G401 (cell line): Measurements from ENCODE around the gene ARV1. TPM values are rescaled to one million over a fixed set of nuclear protein-coding genes. Genes with fewer than 3 reads are reported as not detected.
"Not testable (repeated sequence)": the region's sequence is repeated elsewhere in the genome, so short reads cannot be mapped to it uniquely, and the experiment has no call there.

ENCODE experiments used
- DNase-seq: peaks from one replicate; pipeline ENCODE4 v3.0.0-alpha.2; 2015; ENCODE audit warnings: low spot score
- in situ Hi-C: cut with HindIII; loops from 2 replicates; pipeline ENCODE4 v1.10.0; 2016; ENCODE audit warnings: low sequenced_read_pairs, mixed read lengths
- total RNA-seq: library from RNA; depleted of rRNA; stranded (reverse); fragments of >200 nt; shearing (Covaris generic); gene quantifications from 2 replicates; pipeline ENCODE4 v1.2.3, GENCODE V29; 2014

Gene ARV1
- total RNA-seq, 1 experiment from 2014 or later = 12.2 TPM

DNA sequence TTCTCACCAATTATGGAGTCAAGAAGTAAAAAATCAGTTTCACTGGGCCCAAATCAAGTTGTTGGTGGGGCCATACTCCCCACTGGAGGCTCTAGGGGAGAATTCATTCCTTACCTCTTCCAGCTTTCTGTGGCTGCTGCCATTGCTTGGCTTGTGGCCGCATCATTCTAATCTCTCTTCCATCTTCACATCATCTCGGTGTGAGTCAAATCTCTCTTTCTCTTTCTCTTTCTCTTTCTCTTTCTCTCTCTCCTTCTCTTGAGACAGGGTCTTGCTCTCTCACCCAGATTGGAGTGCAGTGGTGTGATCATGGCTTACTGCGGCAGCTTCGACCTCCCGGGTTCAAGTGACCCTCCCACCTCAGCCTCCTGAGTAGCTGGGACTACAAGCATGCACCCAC, 33.1 kb downstream of the ARV1 start:
- in situ Hi-C loops = no loop called here
- DNase-seq = no peak

DNA sequence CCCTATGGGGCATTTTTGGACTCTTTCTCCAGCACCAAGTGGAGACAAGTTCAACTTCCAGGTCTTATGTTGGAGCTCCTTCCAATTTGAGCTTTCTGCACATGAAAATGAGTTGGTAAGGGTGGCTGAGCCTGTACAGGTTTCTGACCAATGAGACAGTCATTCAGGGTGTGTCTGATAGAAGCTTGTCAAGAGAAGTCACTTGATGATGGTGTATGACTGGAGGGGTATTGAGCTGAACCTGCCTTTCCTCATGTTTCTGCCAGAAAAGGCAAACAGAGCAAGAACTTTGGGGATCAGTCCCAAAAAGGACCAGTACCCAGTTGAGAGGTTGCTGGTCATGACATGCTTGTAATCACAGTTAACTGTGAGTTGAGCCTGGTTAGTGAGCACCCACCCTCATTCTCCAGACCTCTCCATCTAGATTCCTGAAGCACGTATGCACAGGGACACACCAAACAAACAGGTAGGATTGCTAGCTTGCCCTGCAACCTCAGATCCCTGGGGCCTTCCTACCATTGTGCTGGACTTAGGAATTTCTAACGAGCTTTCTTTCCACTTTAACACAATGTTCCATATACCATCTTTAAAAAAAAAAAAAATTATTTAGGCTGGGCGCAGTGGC, 34.6 kb downstream of the ARV1 start:
- in situ Hi-C loops = no loop called here
- DNase-seq = no peak

DNA sequence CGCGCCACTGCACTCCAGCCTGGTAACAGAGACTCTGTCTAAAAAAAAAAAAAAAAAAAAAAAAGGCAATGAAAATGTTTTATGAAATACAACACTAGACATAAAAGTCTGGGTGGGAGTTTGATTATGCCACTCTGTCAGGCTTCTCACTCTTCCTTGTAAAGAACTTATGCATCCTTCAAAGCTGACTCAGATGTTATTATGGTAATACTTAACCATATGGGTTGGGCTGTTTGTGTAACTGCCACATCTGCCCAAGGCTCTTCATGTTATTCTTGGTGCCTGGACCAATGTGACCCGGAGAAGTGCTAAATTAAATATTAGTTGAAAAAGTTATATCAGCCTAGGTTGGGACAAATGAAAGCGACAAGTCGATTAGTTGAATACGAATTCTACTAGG, 37.3 kb downstream of the ARV1 start:
- DNase-seq = no peak
- in situ Hi-C loops = no loop called here

DNA sequence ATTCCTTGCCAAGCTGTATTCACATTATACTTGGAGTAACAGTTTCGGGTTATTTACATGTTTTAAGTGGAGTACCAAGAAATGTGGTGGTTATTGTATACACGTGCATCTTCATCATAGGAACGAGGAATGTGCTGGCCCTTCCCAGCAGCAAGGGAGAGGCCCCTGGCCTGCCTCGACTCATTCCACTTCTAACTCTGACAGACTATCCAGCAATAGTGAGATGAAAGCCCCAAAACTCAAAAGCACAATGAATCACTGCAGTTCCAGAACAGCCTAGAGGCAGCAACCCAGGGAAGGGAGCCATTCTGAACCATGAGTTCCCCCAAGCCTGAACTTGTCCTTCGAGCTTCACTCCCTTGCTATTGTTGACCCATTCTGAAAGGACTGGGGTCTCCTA, 38.1 kb downstream of the ARV1 start:
- no peak for DNase-seq
- in situ Hi-C loops = no loop called here

DNA sequence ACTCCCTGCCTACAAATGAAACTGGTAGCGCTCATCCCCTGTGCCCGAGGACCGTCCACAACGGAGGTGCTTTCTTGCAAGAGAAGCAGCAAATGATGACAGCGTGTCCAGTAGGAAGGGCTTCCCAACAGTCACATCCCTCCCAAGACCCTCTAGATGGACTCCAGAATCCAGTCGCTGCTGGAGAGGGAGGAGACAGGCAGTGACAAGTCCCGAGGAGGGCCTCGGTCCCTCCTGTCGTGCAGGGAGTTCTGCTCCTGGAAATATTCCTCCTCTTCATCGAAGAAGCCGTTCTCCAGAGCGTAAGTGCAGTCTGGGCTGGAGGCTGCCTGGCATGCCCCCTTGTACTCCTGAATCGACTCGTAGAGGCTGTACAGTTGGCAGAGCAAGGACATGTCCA, 40.8 kb downstream of the ARV1 start:
- DNase-seq = no peak
- in situ Hi-C loops = no loop called here

DNA sequence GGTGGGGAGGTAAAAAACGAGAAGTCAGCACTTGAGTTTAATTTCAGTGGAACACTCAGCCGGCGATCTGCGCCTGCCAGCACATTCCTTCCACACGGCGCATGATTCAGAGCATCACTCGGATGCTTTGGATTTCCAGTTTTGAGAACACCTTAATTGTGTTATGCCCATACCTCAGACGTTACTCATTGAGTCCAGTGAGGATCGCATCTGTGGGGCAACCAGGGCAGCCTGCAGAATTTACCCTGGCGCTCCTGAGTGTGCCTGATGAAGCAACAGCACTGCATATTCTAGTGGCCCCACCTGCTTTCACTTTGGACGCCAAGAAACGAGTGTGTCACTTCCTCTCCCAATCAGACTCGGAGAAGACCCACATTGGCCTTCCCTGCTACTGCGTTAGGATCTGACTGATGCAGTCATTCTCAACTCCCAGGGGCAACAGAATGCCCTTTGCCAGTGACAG, 41.3 kb downstream of the ARV1 start:
- in situ Hi-C loops = no loop called here

DNA sequence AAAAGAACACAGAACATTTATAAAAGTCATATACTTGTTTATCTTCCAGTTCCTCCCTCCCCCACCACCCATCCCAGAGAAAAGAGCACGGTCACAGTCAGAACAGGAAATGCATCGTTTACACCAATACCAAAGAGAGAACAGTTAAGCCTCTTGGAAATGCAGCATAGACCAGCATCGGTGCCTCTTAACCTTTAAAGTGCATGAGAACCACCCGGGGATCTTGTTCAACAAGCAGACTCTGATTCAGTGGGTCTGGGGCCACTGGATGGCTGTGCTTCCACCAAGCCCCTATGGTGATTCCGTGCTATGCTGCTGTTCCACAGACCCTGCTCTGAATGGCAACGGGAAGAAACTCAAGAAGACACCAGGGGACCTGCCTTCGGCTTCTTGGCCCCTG, 41.9 kb downstream of the ARV1 start:
- in situ Hi-C loops = no loop called here
- DNase-seq = no peak

More for the DNA sequence above, 41.3 kb downstream of the ARV1 start:
- no peak for DNase-seq

DNA sequence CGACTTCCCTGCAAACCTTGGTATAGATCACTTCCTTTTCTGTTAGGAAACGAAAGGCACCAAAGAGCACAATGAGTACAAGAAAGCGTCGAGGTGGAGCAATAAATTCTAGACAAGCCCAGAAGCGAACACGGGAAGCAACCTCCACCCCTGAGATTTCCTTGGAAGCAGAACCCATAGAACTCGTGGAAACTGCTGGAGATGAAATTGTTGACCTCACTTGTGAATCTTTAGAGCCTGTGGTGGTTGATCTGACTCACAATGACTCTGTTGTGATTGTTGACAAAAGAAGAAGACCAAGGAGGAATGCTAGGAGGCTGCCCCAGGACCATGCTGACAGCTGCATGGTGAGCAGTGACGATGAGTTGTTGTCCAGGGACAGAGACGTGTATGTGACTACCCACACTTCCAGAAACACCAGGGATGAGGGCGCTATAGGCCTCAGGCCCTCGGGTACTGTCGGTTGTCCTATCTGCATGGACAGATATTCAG, 42.7 kb downstream of the ARV1 start:
- in situ Hi-C loops = no loop called here

DNA sequence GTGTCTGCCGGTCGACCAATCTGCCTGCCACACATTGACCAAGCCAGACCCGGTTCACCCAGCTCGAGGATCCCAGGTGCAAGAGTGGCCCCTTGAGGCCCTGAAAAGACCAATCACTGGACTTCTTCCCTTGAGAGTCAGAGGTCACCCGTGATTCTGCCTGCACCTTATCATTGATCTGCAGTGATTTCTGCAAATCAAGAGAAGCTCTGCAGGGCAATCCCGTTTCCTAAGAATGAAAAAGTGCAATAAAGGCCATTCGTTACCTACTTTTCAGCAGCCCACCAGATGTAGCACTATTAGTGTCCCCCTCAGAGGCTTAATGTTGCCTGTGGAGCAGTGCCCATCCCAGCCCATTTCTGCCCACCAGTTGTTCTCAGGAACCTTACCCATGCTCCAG, 43.6 kb downstream of the ARV1 start:
- DNase-seq, in situ Hi-C loops: not testable (repeated sequence)

More for the DNA sequence above, 42.7 kb downstream of the ARV1 start:
- no peak for DNase-seq

DNA sequence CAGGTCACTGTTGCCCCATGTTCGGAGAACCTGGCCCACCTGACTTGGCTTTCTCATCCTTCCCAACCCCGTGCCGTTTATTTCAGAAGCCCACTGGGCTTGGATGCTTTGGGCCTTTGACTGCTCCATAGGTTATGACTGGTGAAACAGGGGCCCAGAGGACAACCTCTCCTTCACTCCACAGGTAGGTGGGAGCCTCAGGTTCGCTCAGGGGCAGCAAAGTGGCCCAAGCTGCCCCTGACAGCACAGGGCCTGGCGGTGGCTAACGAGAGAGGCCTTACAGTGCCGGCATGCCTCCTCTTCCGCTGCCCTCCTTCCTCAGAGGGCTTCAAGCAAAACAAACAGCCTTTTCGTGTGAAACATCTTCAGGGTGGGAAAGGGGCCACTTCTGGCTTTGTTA, 44.3 kb downstream of the ARV1 start:
- DNase-seq = no peak
- in situ Hi-C loops = no loop called here

DNA sequence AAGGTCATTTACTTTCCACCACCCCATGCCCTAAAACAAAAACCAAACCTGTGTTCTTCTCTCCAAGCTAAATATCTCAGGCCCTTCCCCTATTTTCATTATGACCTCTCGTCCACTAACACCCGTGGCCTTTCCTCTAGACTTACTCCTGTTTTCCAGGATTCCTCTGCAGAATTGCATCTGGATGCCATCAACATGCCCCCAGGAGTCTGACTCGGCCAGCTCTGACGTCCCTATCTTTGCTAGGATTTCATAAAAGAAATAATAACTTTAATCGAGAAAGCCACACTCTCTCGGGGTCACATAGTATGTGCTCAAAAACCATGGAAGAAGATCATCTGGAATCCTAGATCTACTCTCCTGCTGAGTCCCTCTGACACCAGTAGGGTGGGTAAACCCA, 47.7 kb downstream of the ARV1 start:
- DNase-seq = no peak
- in situ Hi-C loops = no loop called here

DNA sequence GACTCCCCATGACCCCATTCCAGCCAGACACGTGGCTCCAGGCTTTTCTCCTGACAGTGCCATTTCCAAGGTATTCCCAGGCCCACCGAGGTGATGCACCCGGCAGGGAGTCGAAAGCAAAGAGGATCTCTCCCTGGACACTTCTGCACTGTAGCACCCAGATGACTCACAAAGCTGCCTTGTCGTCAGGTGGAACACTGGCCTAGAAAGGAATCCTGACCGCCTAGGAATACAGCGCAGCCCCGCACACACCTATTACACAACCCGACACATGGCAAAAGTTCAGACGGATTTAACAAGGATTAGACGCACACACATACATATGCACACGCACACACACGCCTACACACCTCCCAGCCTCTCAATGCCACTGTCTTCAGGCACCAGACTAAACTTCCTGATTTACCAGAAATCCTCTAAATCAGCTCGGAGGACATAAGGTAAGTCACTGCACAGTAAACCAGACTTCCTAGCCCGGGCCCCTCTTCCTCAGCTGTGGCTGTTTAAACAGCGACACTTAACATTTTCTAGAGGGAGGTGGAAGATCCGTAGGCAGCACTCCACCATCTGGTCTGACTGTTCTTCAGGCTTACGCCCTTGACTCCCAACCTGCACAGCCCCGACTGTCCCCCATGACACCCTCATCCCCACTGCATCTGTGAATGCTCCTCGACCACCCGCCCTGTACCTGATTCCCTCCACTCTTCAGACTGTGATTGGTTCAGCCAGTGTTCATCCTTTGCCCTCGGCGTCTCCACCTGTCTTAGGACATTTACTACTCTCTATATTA, 48.4 kb downstream of the ARV1 start:
- in situ Hi-C loops = no loop called here
- DNase-seq = no peak

DNA sequence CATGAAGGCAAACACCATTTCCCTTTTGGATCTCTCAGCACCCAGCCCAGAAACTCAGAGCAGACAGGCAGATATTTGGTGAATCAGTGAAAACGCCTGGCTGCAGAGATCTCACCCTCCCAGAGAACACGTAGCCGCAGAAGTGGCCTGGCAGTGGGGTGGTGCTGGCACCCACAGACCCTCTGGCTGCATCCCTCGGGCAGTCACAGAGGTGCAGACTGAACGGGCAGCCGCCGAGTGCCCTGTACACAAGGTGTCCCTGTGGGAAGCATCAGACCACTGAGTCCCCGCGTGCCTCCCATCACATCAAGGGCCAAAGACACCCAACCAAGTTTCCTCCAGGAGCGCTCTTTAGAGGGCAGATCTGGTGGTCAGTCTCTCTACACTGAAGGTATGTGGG, 49.1 kb downstream of the ARV1 start:
- in situ Hi-C loops = no loop called here
- no peak for DNase-seq

DNA sequence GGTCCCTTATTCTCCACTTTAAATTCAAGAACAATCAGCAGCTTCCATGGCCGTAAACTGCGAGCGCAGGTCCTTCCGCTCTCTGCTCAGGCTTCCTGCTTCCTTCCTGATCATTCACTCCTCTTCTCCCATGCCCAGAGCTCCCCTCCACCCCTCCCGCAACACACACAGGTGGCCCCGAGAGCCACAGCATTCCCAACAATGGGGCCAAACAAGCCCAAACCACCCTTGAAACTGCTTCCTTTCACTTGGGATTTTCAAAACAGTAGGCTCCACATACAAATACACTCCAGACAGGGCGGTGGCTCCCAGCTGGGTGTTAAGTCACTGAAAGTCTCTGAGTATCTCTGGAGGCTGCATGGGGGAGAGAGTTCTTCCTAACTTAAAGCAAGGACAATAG, 49.8 kb downstream of the ARV1 start:
- in situ Hi-C loops = no loop called here
- DNase-seq = no peak

DNA sequence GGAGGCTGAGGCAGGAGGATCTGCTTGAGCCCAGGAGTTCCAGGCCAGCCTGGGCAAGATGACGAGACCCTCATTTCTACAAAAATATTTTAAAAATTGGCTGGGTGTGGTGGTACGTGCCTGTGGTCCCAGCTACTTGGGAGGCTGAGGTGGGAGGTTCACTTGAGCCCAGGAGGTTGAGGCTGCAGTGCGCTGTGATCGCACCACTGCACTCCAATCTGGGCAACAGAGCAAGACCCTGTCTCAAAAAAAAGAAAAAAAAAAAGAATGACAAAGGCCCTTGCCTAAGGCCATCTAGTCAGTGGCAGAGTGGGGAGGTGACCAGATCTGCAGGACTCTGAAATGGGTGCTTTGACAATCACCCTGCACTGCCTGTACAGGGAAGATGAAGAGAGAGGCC, 50.4 kb downstream of the ARV1 start:
- in situ Hi-C loops, DNase-seq: not testable (repeated sequence)

DNA sequence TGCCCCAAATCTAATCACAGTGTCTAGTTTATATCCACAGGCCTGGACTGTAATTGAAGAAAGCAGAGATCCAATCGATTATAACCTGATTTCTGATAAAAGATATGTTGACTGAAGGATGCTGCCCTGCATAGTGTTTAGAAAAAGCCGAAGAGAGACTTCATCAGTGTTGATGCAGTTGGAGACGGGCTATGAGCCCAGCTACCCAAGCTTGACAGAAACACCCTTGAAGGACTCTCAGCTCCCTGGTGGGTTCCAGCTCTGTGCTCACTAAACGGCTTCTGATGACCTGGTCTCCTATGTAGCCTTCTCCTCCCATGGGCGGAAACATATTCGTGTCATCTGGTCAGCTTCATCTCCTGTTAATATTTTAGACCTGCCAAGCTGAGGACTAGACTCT, 50.9 kb downstream of the ARV1 start:
- in situ Hi-C loops = no loop called here
- no peak for DNase-seq

DNA sequence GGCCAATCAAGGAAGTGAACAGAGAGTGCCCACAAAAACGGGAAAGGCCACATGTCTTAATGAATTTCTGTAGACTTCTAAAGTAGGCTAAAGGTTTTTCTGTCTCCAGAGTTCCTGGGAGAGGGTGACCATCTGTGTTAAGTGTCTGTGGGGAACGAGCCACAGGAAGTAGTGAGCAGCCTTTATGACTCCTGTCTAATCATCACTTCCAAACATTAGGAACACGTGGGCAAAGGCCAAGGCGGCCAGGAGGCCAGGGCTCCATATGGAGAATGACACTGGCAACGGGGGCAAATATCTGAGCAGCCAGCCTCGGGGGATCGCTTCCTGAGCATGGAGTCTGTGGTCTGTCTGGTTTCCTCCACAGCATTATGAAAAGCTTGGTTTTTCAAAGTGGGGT, 54.1 kb downstream of the ARV1 start:
- no peak for DNase-seq
- in situ Hi-C loops = no loop called here

DNA sequence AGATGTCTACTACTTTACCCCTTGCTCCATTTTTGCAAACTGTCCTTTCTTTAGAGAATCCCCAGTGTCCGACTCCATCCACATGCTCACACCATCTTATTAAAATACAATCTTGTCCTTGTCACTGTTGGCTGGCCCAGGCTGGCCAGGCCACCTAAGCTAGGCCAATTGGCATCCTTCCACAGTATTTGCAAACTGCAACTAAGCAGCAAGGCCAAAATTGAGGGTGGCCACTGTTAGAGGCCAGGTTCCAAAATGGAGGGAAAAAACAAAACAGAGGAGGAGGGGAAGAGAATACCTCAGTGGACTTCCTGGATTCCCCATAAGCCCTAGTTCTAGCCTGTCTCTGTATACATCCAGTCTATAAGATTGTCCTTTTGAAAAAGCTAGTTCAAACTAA, 56.9 kb downstream of the ARV1 start:
- no peak for DNase-seq
- in situ Hi-C loops = no loop called here

DNA sequence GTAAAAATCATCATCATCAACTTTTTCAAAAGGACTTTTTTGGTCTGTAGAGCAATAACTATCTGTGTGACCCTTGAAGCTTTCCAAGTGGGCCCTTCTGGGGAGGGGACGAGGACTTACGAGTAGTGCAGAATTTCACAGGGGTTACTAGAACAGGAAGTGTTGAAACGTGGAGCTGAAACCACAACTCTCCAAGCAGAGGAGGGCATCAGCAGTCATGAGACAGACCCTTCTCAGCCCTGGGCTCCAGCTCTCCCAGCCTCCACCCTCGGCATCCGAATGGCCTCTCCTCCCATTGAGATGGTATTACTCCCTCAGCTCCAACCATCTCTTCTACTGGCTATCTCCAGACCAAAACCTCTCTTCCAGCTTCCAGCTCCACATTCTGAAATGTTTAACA, 57.5 kb downstream of the ARV1 start:
- DNase-seq = no peak
- in situ Hi-C loops = no loop called here

DNA sequence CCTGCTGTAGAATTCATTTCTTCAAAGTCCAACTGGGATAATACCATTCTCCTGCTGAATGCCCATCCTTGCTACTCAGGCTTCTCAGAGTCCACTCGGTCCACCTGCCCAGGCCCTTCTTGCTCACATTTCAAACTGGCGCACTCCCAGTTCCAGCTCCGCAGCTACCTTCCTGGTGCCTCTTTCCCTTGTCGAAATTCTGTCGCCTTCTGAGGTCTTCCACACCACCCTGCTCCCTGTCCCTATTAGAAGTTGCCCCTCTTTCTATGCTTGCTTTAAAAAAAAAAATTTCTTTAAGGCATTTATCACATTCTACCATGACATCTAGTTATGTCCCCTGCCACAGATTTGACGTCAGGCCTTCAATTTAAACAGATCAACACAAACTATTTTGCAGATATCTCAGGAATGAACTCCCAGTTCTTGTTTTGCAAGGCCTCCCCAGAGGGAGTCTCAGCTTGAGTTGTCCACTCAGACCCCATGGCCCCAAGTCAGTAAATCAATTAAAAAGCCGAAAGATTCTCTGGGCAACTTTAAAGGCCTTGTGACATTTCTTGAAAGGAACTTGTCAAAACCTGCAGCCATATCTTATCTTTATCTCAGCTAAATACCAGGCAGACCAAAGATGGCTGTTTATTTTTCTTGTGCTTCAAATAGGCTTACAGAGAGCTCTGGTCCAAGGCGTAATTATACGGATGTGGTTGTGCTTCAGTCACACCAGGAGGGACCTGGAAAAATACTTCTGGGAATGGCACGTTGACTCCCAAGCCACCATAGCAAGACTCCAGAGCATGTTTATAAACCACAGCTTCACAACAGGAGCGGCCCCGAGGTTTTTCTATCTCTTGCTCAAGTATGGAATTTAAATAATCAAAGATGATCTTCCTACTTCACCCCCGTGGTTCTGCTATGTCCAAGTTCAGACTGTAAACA, 59.0 kb downstream of the ARV1 start:
- in situ Hi-C loops = no loop called here
- DNase-seq = no peak
